AG09309 (cell line): ENCODE results near the gene STK17A.

Experiments
- DNase-seq: peaks from one replicate; pipeline ENCODE4 v3.0.0-alpha.2; 2010; ENCODE audit warnings: low read depth
- H3K4me3 ChIP-seq: 2 replicates; pipeline ENCODE4 v1.5.1; 2011; ENCODE audit warnings: mild to moderate bottlenecking, low read depth, low read length, moderate library complexity; ENCODE audit not compliant: control insufficient read depth
- TF ChIP-seq, protein P1 (sequence below): IDR thresholded peaks from 2 replicates; pipeline ENCODE4 v1.5.1; 2011; ENCODE audit warnings: mild to moderate bottlenecking, low read depth, low read length, inconsistent platforms; ENCODE audit not compliant: insufficient read depth, control insufficient read depth; ENCODE audit errors: missing control alignments

Gene STK17A

DNA sequence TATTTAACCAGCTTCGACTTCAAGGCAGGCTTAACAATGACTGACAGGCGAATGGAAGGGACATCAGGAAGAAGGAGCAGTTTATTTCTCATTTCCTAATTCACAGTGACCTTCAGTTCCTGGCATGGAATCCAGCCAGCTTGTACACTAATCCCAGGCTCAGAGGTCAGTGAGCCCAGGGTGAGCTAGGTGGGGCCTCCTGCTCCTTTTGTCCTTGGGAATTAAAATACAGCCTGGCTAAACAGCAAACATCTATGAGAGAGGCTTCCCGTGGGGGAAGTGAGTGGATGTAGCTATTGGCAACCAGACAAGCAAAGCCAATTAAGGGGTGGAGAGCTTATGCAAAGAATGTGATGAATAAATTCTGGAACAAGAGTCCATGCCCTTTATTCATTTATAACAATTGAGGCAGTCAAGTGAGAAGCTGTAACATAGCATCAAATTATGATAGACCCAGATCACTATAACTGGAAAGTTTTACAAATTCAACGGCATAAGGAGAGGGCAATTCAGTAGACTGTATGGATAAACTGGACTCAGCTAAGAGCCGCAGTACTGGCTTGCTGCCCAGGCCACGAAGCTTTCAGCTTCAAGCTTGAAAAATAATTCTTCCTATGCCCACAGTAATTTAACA is 57.1 kb downstream of the STK17A start:
- no peak overlapping the region for H3K4me3 ChIP-seq
- no peak for DNase-seq
- TF ChIP-seq, protein P1, sequence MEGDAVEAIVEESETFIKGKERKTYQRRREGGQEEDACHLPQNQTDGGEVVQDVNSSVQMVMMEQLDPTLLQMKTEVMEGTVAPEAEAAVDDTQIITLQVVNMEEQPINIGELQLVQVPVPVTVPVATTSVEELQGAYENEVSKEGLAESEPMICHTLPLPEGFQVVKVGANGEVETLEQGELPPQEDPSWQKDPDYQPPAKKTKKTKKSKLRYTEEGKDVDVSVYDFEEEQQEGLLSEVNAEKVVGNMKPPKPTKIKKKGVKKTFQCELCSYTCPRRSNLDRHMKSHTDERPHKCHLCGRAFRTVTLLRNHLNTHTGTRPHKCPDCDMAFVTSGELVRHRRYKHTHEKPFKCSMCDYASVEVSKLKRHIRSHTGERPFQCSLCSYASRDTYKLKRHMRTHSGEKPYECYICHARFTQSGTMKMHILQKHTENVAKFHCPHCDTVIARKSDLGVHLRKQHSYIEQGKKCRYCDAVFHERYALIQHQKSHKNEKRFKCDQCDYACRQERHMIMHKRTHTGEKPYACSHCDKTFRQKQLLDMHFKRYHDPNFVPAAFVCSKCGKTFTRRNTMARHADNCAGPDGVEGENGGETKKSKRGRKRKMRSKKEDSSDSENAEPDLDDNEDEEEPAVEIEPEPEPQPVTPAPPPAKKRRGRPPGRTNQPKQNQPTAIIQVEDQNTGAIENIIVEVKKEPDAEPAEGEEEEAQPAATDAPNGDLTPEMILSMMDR = no peak

DNA sequence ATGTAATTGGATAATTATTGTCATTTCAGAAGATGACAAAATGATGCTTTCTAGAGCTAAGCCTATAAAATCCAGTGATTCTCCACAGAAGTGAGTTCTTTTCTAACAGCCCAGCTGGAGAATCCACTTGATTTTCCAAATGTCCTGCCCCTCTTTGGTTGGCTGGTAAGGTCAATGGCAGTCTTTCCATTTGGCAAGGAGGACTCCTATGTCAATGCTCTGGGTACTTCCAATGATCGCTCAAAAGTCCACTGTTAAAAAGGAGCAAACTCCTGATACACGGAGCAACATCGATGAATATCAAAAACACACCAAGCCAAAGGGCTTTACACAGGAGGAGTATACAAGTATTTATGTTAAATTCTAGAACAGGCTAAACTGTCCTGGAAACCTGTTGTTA is 57.8 kb downstream of the STK17A start:
- no peak overlapping the region for H3K4me3 ChIP-seq
- no peak for DNase-seq
- TF ChIP-seq, protein P1 = no peak

DNA sequence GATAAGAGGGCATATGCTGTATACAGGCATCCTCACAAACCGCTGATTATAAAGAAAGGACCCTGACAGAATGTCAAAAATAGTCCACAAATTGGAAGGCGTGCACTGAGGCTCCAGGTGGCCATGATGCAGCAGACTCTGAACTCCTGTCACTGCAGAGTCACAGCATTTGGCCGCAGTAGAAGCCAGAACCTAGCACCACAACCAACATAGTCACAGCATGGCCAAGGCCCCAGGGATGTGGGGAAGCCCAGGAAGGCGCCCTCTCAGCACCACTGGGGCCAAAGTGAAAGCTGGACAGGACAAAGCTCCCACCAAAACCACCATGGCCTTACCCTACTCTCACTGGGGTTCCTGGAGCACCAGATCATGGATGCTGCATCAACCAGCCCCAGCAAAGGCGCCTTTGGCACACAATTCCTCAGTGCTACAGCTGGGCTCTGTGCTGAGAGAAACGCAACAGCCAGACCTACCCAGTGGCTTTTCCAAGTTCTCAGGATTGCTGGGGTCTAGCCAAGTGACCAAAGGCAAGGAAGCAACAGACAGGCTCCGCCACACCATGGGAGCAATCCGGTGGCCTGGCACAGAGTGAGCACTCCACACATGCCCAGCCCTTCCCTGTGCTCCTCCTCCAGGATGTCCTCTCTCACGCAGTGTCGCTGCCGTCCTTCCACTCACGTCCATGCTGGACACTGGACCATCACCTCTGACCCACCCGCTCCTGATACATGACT is 60.2 kb downstream of the STK17A start:
- no peak overlapping the region for H3K4me3 ChIP-seq
- no peak for DNase-seq
- TF ChIP-seq, protein P1 = no peak

DNA sequence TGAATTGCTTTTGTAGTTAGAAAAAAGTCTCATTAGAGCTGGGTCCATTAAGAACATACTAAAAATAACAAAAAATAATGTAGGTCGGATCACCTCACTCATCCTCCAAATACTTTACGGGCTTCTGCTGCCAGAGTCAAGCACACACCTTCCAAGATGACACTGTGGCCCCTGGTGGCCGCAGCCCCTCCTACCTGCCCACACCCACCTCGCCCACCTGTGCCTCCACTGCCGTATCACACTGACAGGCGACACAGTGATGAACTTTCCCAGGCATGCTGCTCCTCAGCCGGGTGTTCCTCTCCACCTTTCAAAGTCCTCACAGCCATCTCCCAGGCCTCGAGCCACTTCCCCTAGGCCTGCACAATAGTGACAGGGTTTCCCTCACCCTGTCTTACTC is 60.9 kb downstream of the STK17A start:
- TF ChIP-seq, protein P1 = no peak
- H3K4me3 ChIP-seq = no peak overlapping the region
- DNase-seq = no peak

DNA sequence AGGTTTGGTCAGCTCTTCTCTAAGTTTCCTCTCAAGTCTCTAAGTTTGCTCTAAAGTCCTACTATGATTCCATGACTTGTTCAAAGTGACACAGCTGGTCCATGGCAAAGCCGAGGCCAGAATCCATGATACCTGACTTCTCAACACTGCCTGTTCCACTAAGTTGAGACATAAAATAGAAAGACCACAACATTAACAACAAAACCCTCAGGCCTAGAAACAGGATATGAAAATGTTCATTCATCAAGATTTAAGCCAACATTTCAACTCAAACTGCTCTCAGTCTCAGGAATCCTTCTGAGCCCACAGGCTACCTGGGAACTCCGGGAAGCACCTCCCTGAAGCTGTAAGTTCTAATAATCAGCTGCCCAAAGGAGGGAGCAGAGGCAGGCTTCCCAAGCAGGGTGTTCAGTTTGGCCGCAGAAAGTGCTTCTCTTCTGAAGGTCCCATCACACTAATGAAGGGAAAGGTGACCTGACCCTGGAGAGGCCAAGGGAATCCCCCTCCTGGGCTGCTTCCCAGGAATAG is 62.9 kb downstream of the STK17A start:
- no peak overlapping the region for H3K4me3 ChIP-seq
- TF ChIP-seq, protein P1 = no peak
- DNase-seq = no peak

DNA sequence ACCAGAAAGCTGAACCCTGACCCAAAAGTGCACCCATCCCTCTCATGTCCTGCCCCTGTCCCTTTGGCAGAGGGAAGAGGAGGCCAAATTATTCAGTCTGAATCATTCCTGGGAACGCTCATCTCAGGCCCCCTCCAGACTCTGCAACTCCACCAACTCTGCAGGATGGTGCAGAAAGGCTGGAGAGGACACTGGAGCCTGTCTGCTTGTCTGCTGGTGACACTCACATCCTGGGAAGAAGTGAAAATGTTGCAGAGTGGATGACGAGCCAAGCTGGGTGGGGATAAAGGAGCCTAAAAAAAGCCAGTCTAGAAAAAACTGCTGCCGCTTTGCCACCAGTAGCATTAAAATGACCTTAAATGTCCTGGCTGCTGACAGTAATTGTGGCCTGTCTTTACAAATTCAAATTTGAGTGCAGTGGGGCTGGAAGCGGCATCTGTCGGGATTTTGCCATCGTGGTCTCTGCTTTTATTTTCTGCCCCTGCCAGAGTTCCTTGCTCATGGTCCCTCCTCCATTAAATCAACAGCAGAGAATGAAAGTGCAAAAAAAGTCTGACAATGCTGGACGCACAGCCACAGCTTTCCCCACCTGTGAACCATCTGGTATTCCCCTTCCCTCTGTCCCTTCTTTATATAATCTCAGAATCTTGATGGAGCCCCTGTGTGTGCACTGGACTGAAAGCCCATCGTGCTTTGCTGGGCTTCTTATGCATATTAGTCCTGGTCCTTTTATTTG is 63.9 kb downstream of the STK17A start:
- H3K4me3 ChIP-seq = peak overlapping the region; percentile 7
- TF ChIP-seq, protein P1 = no peak
- DNase-seq = no peak
